Epithelial cell of esophagus (primary cell): ENCODE data around the gene GFER.

Experiments
- DNase-seq: peaks from one replicate; pipeline ENCODE4 v3.0.0; 2010; ENCODE audit warnings: low read depth
- H3K4me3 ChIP-seq: 2 replicates; pipeline ENCODE4 v1.5.1; 2011; ENCODE audit warnings: mild to moderate bottlenecking, low read length, control low read depth
- CTCF ChIP-seq: IDR thresholded peaks from 2 replicates; pipeline ENCODE4 v1.5.1; 2011; ENCODE audit warnings: low read depth, mild to moderate bottlenecking, low read length, control low read depth, inconsistent platforms; ENCODE audit not compliant: insufficient read depth; ENCODE audit errors: missing control alignments

GFER gene

GRCh38 chr16:2023092-2024031 lies 39.4 kb downstream of the GFER start:
- H3K4me3 ChIP-seq, result peak overlapping the region; percentile 25
- TF ChIP-seq CTCF, result peak; percentile 80
- peak; percentile 83 for DNase-seq

DNA sequence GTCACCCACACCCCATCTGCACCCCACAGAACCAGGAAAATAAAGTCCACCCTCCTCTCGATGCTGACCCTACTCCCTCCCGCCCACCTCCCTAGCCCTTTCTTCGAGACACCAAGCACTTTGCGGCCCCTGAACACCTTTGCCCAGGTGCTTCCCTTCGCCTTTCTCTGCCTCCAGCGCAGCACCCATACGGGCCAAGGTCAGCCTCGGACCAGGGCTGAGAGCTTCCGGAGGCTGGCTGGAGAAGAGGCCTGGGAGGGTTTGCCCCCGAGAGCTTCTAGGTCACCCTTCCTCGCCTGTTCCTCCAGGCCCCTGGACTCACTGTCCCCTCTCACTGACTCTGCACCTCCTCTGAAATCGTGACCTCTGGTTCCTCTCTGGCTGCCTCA lies 40.0 kb downstream of the GFER start:
- DNase-seq, result no peak
- no peak overlapping the region for H3K4me3 ChIP-seq
- TF ChIP-seq CTCF, result no peak

DNA sequence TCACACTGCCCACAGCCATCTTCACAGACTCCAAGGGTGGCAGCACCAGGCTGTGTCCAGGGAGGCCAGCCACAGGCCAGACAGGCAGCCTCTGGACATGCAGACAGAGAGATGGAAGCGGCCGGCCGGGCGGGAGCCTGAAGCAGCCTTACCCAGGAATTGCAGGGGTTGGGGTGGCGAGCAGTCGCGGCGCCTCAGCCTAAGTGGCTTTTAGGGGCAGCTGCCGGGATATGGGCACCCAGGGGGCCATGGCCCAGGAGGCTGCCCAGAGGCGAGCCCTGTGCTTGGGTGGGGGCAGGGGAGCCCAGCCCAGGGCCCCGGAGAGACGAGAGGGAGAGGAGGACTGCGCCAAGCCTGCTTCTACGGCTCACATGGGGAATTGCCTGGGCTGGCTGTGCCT lies 41.3 kb downstream of the GFER start:
- no peak for TF ChIP-seq CTCF
- DNase-seq, result no peak
- H3K4me3 ChIP-seq, result no peak overlapping the region

DNA sequence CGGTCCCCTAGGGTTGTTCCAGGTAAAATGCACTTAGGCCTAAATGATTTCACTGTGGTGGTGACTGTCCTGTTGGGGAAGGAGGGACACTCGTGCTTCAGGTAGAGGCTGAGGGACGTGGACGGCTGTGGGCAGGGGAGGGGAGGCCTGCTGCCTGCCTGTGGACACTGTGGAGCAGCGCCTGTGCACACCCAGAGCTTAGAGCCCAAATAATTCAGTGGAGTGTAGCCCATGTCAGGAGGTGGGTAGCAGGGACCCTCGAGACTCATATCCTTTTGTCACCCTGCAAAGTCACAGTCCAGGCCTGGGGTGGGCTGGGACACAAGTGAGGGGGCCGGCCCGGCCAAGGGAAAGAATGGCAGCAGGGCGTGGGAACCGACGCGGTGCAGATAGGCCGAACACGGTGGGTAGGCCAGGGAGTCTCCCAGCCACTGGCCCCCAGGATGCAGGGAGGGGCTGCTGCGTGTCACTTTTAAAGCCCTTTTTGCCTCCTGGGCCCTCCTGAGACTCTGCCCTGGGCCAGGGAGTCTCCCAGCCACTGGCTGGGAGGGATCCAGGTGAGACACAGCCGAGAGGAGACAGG lies 42.0 kb downstream of the GFER start:
- TF ChIP-seq CTCF, result no peak
- DNase-seq, result no peak
- H3K4me3 ChIP-seq, result no peak overlapping the region

GRCh38 chr16:2026461-2027023 lies 42.5 kb downstream of the GFER start, which contains the start of gene NHERF2:
Gene NHERF2, plus strand, starts transcription at chr16:2026902. Its CDS starts 104 bp downstream, at chr16:2027006.
- TF ChIP-seq CTCF, result no peak
- H3K4me3 ChIP-seq, result peak within 1 kb of the TSS; percentile 49
- no peak for DNase-seq

GRCh38 chr16:2027024-2028010 lies 43.3 kb downstream of the GFER start:
- peak overlapping the region; percentile 49 for H3K4me3 ChIP-seq
- peak; percentile 46 for DNase-seq
- no peak for TF ChIP-seq CTCF
